ENCODE results near the gene GDF15.

GDF15 gene

GRCh38 chr19:18373407-18373891 lies 12.5 kb upstream of the GDF15 start:
- Histone ChIP-seq H3K9me3 (ENCODE audit: insufficient read depth, low read length) (no peaks in the 10 kb centered on the region), H3K9ac (ENCODE audit: low read length) (no peak overlapping the region), H3K27me3 (ENCODE audit: low read length) (no peaks in the 10 kb centered on the region), H3K4me3 (ENCODE audit: insufficient read depth, low read length, poor library complexity, severe bottlenecking) (no peak overlapping the region), H2AFZ (ENCODE audit: low read depth, low read length, severe bottlenecking) (no peak overlapping the region), H3K79me2 (ENCODE audit: insufficient read depth, low read length) (no peaks in the 10 kb centered on the region), H4K20me1 (ENCODE audit: low read depth, low read length) (no peaks in the 10 kb centered on the region), H3F3A (ENCODE audit: insufficient read depth) (no peaks in the 10 kb centered on the region), H3K9me2 (replicated peaks; ENCODE audit: insufficient read depth, low read length) (no peaks in the 10 kb centered on the region), H3K27ac (ENCODE audit: low read depth, low read length) (no peak overlapping the region), H3K36me3 (ENCODE audit: low read length) (no peaks in the 10 kb centered on the region), H3K4me2 (ENCODE audit: low read depth, low read length, poor library complexity, severe bottlenecking) (no peak overlapping the region)
- TF ChIP-seq EZH2phosphoT487 (conservative IDR thresholded peaks at IDR 0.05; ENCODE audit: low read length) (no peak), CTCF (IDR thresholded peaks at IDR 0.05; ENCODE audit: insufficient read depth, low read length, poor library complexity, severe bottlenecking) (no peak)

- Histone ChIP-seq H3K36me3 (ENCODE audit: low read length) (no peaks in the 10 kb centered on the region), H3K27me3 (ENCODE audit: low read length) (no peaks in the 10 kb centered on the region), H3K4me3 (ENCODE audit: insufficient read depth, low read length, poor library complexity, severe bottlenecking) (no peak overlapping the region), H3K9me3 (ENCODE audit: insufficient read depth, low read length) (no peaks in the 10 kb centered on the region), H3K9me2 (replicated peaks; ENCODE audit: insufficient read depth, low read length) (no peaks in the 10 kb centered on the region), H3K9ac (ENCODE audit: low read length) (no peak overlapping the region), H3F3A (ENCODE audit: insufficient read depth) (no peaks in the 10 kb centered on the region), H4K20me1 (ENCODE audit: low read depth, low read length) (no peaks in the 10 kb centered on the region), H3K4me2 (ENCODE audit: low read depth, low read length, poor library complexity, severe bottlenecking) (no peak overlapping the region), H3K27ac (ENCODE audit: low read depth, low read length) (no peak overlapping the region), H2AFZ (ENCODE audit: low read depth, low read length, severe bottlenecking) (no peak overlapping the region), H3K79me2 (ENCODE audit: insufficient read depth, low read length) (no peaks in the 10 kb centered on the region)
- no peak for TF ChIP-seq CTCF (IDR thresholded peaks at IDR 0.05; ENCODE audit: insufficient read depth, low read length, poor library complexity, severe bottlenecking)
Measured at GRCh38 chr19:18373892-18374629, 11.9 kb upstream of the GDF15 start.

GRCh38 chr19:18377026-18377425 lies 8.9 kb upstream of the GDF15 start:
- Histone ChIP-seq H3K36me3 (ENCODE audit: low read length) (no peaks in the 10 kb centered on the region), H3K9me2 (replicated peaks; ENCODE audit: insufficient read depth, low read length) (no peaks in the 10 kb centered on the region), H3K9me3 (ENCODE audit: insufficient read depth, low read length) (no peaks in the 10 kb centered on the region), H3K79me2 (ENCODE audit: insufficient read depth, low read length) (no peaks in the 10 kb centered on the region), H2AFZ (ENCODE audit: low read depth, low read length, severe bottlenecking) (no peak overlapping the region), H3K9ac (ENCODE audit: low read length) (no peak overlapping the region), H3K27me3 (ENCODE audit: low read length) (no peaks in the 10 kb centered on the region), H3K27ac (ENCODE audit: low read depth, low read length) (no peak overlapping the region), H3K4me2 (ENCODE audit: low read depth, low read length, poor library complexity, severe bottlenecking) (no peak overlapping the region), H3K4me3 (ENCODE audit: insufficient read depth, low read length, poor library complexity, severe bottlenecking) (no peak overlapping the region), H3F3A (ENCODE audit: insufficient read depth) (no peaks in the 10 kb centered on the region), H4K20me1 (ENCODE audit: low read depth, low read length) (no peaks in the 10 kb centered on the region)
- TF ChIP-seq EZH2phosphoT487 (conservative IDR thresholded peaks at IDR 0.05; ENCODE audit: low read length) (no peak), CTCF (IDR thresholded peaks at IDR 0.05; ENCODE audit: insufficient read depth, low read length, poor library complexity, severe bottlenecking) (no peak)
